WTC11 (cell line): ENCODE measurements around the gene DDX39B. TPM values are rescaled to one million over a fixed set of nuclear protein-coding genes. Genes with fewer than 3 reads are reported as not detected.

Experiments
- ATAC-seq: fragments of 200-7000 bp; cut with Tn5 transposase; 2 replicates; pipeline ENCODE4 v1.10.0; 2021; ENCODE audit warnings: mild to moderate bottlenecking, moderate library complexity
- CTCF ChIA-PET: fragments of 300-600 bp; sonication (Branson Sonifier 250); formaldehyde crosslinking; loops from one replicate; lab custom pipeline; 2021; ENCODE audit warnings: antibody characterized with exemption; lab: Charles Lee
- POLR2A ChIA-PET: fragments of 350-600 bp; sonication (Branson Sonifier 250); formaldehyde crosslinking; loops from one replicate; lab custom pipeline; 2021; ENCODE audit warnings: antibody characterized with exemption; lab: Charles Lee
- DNase-seq: peaks from one replicate; pipeline ENCODE4 v3.0.0; 2021; ENCODE audit warnings: low spot score
- H3K27ac Mint-ChIP-seq: 2 replicates; pipeline ENCODE4 v1.8.0; 2021; ENCODE audit warnings: mixed read lengths
- H3K27me3 Mint-ChIP-seq: 2 replicates; pipeline ENCODE4 v1.8.0; 2021; ENCODE audit warnings: low read depth, mild to moderate bottlenecking, moderate library complexity, mixed read lengths
- H3K36me3 Mint-ChIP-seq: 2 replicates; pipeline ENCODE4 v1.8.0; 2021; ENCODE audit warnings: mixed read lengths
- H3K4me1 Mint-ChIP-seq: 2 replicates; pipeline ENCODE4 v1.8.0; 2022; ENCODE audit warnings: mixed read lengths
- H3K4me3 Mint-ChIP-seq: 2 replicates; pipeline ENCODE4 v1.8.0; 2021; ENCODE audit warnings: mild to moderate bottlenecking, moderate library complexity, mixed read lengths
- H3K9me3 Mint-ChIP-seq: 2 replicates; pipeline ENCODE4 v1.8.0; 2021; ENCODE audit warnings: mixed read lengths
- E2F1 ChIP-seq: sonication (generic); formaldehyde crosslinking; IDR thresholded peaks from 2 replicates; pipeline ENCODE4 v1.8.0; 2022; ENCODE audit warnings: mild to moderate bottlenecking, missing genetic modification reagents
- E2F5 ChIP-seq: sonication (generic); formaldehyde crosslinking; IDR thresholded peaks from 2 replicates; pipeline ENCODE4 v1.8.1; 2022; ENCODE audit warnings: mild to moderate bottlenecking, moderate library complexity, missing genetic modification reagents
- ETV6 ChIP-seq: sonication (generic); formaldehyde crosslinking; IDR thresholded peaks from 2 replicates; pipeline ENCODE4 v1.8.1; 2022; ENCODE audit warnings: mild to moderate bottlenecking, missing genetic modification reagents
- FOXJ3 ChIP-seq: sonication (generic); formaldehyde crosslinking; IDR thresholded peaks from 2 replicates; pipeline ENCODE4 v1.9.0; 2021; ENCODE audit warnings: missing genetic modification reagents, mild to moderate bottlenecking, borderline replicate concordance
- MAX ChIP-seq: sonication (generic); formaldehyde crosslinking; IDR thresholded peaks from 2 replicates; pipeline ENCODE4 v1.8.0; 2022; ENCODE audit warnings: mild to moderate bottlenecking, missing genetic modification reagents
- SMAD3 ChIP-seq: sonication (generic); formaldehyde crosslinking; IDR thresholded peaks from 2 replicates; pipeline ENCODE4 v1.8.0; 2022; ENCODE audit warnings: missing genetic modification reagents, mild to moderate bottlenecking, borderline replicate concordance
- SOX15 ChIP-seq: fragments of 250-450 bp; sonication (Bioruptor Pico); IDR thresholded peaks from 2 replicates; pipeline ENCODE4 v1.9.0; 2021; ENCODE audit warnings: mild to moderate bottlenecking
- TEAD1 ChIP-seq: sonication (generic); formaldehyde crosslinking; IDR thresholded peaks from 2 replicates; pipeline ENCODE4 v1.8.0; 2022; ENCODE audit warnings: mild to moderate bottlenecking, missing genetic modification reagents
- TP53 ChIP-seq: sonication (generic); formaldehyde crosslinking; IDR thresholded peaks from 2 replicates; pipeline ENCODE4 v1.8.1; 2023; ENCODE audit warnings: mild to moderate bottlenecking, missing genetic modification reagents
- USF1 ChIP-seq: sonication (generic); formaldehyde crosslinking; IDR thresholded peaks from 2 replicates; pipeline ENCODE4 v1.8.0; 2022; ENCODE audit warnings: mild to moderate bottlenecking, missing genetic modification reagents
- ZBTB21 ChIP-seq: sonication (generic); formaldehyde crosslinking; IDR thresholded peaks from 2 replicates; pipeline ENCODE4 v1.8.1; 2023; ENCODE audit warnings: mild to moderate bottlenecking, missing genetic modification reagents, borderline replicate concordance
- ZBTB43 ChIP-seq: sonication (generic); formaldehyde crosslinking; IDR thresholded peaks from 2 replicates; pipeline ENCODE4 v1.8.1; 2023; ENCODE audit warnings: mild to moderate bottlenecking, missing genetic modification reagents
- ZNF121 ChIP-seq: sonication (generic); formaldehyde crosslinking; IDR thresholded peaks from 2 replicates; pipeline ENCODE4 v1.8.0; 2023; ENCODE audit warnings: missing genetic modification reagents
- ZNF138 ChIP-seq: sonication (generic); formaldehyde crosslinking; conservative IDR thresholded peaks from 2 replicates; pipeline ENCODE4 v1.8.1; 2022; ENCODE audit warnings: mild to moderate bottlenecking, moderate library complexity, missing genetic modification reagents
- ZNF263 ChIP-seq: sonication (generic); formaldehyde crosslinking; IDR thresholded peaks from 2 replicates; pipeline ENCODE4 v1.8.1; 2022; ENCODE audit warnings: low read depth, mild to moderate bottlenecking, moderate library complexity, missing genetic modification reagents
- total RNA-seq: library from RNA; stranded (reverse); gene quantifications from 3 replicates; pipeline ENCODE4 v1.2.3, GENCODE V29; 2021
- TF ChIP-seq, protein P1 (sequence below): fragments of 250-450 bp; sonication (Bioruptor Pico); conservative IDR thresholded peaks from 2 replicates; pipeline ENCODE4 v1.9.0; 2021; ENCODE audit warnings: mild to moderate bottlenecking
- TF ChIP-seq, protein P2 (sequence below): sonication (generic); formaldehyde crosslinking; IDR thresholded peaks from 2 replicates; pipeline ENCODE4 v1.8.0; 2023; ENCODE audit warnings: missing genetic modification reagents, mild to moderate bottlenecking, borderline replicate concordance
- TF ChIP-seq, protein P3 (sequence below): sonication (generic); formaldehyde crosslinking; IDR thresholded peaks from 2 replicates; pipeline ENCODE4 v1.8.1; 2023; ENCODE audit warnings: mild to moderate bottlenecking, missing genetic modification reagents, borderline replicate concordance
- TF ChIP-seq, protein P4 (sequence below): sonication (generic); formaldehyde crosslinking; IDR thresholded peaks from 2 replicates; pipeline ENCODE4 v1.8.1; 2023; ENCODE audit warnings: mild to moderate bottlenecking, moderate library complexity, missing genetic modification reagents

The DDX39B gene
- total RNA-seq, 1 experiment from 2014 or later, result 712 TPM

DNA sequence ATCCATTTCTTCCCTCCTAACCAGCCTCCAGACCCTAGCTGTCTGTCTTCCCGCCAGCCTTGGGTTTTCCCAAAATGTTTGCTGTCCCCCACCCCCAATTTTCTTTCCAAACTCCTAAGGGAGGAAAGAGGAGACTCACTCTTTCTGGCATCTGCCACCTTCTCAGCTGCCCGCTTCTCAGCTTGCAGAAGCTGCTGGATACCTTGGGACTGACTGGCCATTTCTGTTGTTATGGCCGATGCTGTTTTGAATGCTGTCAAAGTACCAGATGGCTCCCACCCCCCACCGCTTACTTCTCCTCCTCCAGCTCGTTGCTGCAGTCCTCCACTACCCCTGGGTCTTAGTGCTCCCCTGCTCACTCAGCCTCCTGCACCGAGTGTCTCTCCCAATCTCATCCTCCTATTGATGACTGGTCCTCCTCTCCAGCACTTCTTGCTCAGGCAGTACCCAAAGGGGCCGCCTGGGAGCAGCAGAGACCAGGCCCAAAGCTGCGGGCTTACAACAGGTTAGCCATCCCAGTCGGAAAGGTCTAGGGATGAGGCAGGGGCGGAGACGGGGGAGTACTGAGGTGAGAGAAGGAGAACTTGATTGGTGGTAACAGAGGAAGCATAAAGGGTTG lies 4.6 kb upstream of the DDX39B start, which contains the start of gene ATP6V1G2:
Gene ATP6V1G2 (minus strand): TSS at position 270 of the 619 bp plus-strand sequence. CDS start 49 bp downstream, at position 221.
- Mint-ChIP-seq H3K9me3 (no peaks in the 10 kb centered on the region), H3K4me1 (peaks cover 22% of the 10 kb centered on the region), H3K4me3 (peak within 1 kb of the TSS; percentile 82), H3K36me3 (peaks cover 18% of the 10 kb centered on the region), H3K27ac (peak within 1 kb of the TSS; percentile 98), H3K27me3 (no peaks in the 10 kb centered on the region)
- ATAC-seq, result peak; percentile 80
- peak; percentile 99 for DNase-seq
- ChIA-PET CTCF (interaction anchor here (0.6 to 7.2 kb wide), 40 partner anchors 9 to 406 kb away, joined by 3 to 319 read pairs (median 4); partner anchors contain the start of genes AIF1, C6orf47, GPANK1 and LSM2), POLR2A (interaction anchor here (0.5 to 2.0 kb wide), 17 partner anchors 17 to 1425 kb away, joined by 3 to 13 read pairs (median 4); partner anchors contain the start of genes BAG6, GPANK1, MCCD1 and MICB)
- TF ChIP-seq, protein P1, sequence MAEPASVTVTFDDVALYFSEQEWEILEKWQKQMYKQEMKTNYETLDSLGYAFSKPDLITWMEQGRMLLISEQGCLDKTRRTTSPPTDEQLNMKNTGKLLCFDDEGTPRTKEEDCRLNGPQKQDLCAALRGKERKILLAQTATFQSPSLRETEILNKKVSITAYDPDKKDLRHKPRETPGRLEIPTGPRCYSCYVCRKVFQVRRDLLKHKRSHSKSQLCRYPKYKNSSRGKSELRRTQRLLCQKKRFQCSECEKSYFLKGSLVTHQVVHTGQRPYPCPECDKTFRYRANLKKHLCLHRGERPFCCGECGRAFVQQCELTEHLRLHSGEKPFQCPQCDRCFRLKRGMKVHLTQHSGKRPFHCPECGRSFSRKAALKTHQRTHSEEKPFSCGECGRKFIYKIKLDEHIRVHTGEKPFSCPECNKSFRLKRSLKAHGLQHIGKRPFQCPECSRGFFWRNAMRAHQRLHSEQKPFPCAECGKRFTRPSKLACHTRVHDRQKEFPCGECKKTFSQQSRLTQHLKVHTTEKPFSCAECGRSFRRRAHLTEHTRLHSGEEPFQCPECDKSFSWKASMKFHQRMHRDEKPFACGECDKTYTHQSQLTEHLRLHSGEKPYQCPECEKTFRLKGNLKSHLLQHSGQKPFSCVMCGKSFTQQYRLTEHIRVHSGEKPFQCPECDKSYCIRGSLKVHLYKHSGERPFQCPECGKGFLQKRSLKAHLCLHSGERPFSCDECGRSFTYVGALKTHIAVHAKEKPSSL, result no peak
- TF ChIP-seq ZNF138, result no peak
- TF ChIP-seq E2F1, result no peak
- TF ChIP-seq ZBTB21, result no peak
- no peak for TF ChIP-seq FOXJ3
- TF ChIP-seq ZNF121, result no peak
- TF ChIP-seq ZBTB43 (CRISPR knock-in tag), result no peak
- TF ChIP-seq ETV6 (CRISPR knock-in tag), result peak; percentile 82; the same call in 1 of the 2 replicates
- no peak for TF ChIP-seq TP53 (CRISPR knock-in tag)
- TF ChIP-seq ZNF263 (CRISPR knock-in tag), result peak; percentile 98
- TF ChIP-seq, protein P2, sequence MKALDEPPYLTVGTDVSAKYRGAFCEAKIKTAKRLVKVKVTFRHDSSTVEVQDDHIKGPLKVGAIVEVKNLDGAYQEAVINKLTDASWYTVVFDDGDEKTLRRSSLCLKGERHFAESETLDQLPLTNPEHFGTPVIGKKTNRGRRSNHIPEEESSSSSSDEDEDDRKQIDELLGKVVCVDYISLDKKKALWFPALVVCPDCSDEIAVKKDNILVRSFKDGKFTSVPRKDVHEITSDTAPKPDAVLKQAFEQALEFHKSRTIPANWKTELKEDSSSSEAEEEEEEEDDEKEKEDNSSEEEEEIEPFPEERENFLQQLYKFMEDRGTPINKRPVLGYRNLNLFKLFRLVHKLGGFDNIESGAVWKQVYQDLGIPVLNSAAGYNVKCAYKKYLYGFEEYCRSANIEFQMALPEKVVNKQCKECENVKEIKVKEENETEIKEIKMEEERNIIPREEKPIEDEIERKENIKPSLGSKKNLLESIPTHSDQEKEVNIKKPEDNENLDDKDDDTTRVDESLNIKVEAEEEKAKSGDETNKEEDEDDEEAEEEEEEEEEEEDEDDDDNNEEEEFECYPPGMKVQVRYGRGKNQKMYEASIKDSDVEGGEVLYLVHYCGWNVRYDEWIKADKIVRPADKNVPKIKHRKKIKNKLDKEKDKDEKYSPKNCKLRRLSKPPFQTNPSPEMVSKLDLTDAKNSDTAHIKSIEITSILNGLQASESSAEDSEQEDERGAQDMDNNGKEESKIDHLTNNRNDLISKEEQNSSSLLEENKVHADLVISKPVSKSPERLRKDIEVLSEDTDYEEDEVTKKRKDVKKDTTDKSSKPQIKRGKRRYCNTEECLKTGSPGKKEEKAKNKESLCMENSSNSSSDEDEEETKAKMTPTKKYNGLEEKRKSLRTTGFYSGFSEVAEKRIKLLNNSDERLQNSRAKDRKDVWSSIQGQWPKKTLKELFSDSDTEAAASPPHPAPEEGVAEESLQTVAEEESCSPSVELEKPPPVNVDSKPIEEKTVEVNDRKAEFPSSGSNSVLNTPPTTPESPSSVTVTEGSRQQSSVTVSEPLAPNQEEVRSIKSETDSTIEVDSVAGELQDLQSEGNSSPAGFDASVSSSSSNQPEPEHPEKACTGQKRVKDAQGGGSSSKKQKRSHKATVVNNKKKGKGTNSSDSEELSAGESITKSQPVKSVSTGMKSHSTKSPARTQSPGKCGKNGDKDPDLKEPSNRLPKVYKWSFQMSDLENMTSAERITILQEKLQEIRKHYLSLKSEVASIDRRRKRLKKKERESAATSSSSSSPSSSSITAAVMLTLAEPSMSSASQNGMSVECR, result peak; percentile 55; the same call in 1 of the 2 replicates
- peak; percentile 39; the same call in 1 of the 2 replicates for TF ChIP-seq TEAD1 (CRISPR knock-in tag)
- TF ChIP-seq SMAD3 (CRISPR knock-in tag), result no peak
- TF ChIP-seq, protein P3, sequence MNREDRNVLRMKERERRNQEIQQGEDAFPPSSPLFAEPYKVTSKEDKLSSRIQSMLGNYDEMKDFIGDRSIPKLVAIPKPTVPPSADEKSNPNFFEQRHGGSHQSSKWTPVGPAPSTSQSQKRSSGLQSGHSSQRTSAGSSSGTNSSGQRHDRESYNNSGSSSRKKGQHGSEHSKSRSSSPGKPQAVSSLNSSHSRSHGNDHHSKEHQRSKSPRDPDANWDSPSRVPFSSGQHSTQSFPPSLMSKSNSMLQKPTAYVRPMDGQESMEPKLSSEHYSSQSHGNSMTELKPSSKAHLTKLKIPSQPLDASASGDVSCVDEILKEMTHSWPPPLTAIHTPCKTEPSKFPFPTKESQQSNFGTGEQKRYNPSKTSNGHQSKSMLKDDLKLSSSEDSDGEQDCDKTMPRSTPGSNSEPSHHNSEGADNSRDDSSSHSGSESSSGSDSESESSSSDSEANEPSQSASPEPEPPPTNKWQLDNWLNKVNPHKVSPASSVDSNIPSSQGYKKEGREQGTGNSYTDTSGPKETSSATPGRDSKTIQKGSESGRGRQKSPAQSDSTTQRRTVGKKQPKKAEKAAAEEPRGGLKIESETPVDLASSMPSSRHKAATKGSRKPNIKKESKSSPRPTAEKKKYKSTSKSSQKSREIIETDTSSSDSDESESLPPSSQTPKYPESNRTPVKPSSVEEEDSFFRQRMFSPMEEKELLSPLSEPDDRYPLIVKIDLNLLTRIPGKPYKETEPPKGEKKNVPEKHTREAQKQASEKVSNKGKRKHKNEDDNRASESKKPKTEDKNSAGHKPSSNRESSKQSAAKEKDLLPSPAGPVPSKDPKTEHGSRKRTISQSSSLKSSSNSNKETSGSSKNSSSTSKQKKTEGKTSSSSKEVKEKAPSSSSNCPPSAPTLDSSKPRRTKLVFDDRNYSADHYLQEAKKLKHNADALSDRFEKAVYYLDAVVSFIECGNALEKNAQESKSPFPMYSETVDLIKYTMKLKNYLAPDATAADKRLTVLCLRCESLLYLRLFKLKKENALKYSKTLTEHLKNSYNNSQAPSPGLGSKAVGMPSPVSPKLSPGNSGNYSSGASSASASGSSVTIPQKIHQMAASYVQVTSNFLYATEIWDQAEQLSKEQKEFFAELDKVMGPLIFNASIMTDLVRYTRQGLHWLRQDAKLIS (CRISPR knock-in tag), result no peak
- TF ChIP-seq MAX, result peak; percentile 66; the same call in 1 of the 2 replicates
- TF ChIP-seq, protein P4, sequence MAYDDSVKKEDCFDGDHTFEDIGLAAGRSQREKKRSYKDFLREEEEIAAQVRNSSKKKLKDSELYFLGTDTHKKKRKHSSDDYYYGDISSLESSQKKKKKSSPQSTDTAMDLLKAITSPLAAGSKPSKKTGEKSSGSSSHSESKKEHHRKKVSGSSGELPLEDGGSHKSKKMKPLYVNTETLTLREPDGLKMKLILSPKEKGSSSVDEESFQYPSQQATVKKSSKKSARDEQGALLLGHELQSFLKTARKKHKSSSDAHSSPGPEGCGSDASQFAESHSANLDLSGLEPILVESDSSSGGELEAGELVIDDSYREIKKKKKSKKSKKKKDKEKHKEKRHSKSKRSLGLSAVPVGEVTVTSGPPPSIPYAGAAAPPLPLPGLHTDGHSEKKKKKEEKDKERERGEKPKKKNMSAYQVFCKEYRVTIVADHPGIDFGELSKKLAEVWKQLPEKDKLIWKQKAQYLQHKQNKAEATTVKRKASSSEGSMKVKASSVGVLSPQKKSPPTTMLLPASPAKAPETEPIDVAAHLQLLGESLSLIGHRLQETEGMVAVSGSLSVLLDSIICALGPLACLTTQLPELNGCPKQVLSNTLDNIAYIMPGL (CRISPR knock-in tag), result peak; percentile 56; the same call in 1 of the 2 replicates
- peak; percentile 33; the same call in 1 of the 2 replicates for TF ChIP-seq E2F5
- no peak for TF ChIP-seq USF1 (CRISPR knock-in tag)
- no peak for TF ChIP-seq SOX15 (CRISPR knock-in tag)
